ENCODE measurements around the gene JUNB. TPM values are rescaled to one million over a fixed set of nuclear protein-coding genes. Genes with fewer than 3 reads are reported as not detected.

JUNB gene
- total RNA-seq, 4 donors from 2014 or later = 99.3 to 614 (median 168) TPM

DNA sequence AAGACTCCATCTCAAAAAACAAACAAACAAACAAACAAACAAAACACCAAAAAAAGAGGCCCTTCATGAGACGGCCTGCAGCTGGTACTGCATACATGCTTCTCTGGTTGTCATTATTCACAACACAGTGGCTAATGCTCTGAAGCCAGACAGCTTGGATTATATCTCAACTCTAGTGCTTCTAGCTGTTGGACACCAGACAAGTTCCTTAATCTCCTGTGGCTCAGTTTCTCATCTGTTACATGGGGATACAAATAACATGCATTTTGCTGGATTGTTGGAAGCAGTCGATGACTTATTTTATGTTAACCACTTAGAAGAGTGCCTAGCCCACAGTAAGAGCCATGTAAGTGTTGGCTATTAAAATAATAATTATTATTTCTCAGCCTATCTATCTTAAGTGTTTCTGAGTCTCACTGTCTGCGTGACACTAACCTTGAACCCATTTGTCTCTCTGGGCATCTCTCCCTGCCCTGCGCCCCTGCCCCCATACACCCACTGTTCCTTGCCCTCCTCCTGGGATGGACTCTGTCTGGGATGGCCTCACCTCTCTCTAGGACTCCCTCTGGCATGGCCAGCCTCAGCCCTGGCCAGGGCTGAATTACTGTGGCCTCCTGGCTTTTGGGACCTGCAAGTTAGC lies 3.1 kb upstream of the JUNB start:
- H3K4me1 ChIP-seq = peaks cover 0 to 75% (median 47%) of the 10 kb centered on the region in 3 donors
- no peak for ATAC-seq
- peak overlapping the region in 1 of 2 donors; percentile 97 for H3K4me3 ChIP-seq
- H3K27ac ChIP-seq = peak overlapping the region; percentile 89 to 100 (median 98)
- WGBS, 2 donors (ENCODE audit: low coverage in 1 of 2) = 15 to 18% methylated on average over 4 of the region's 4 CpGs
- no peak for TF ChIP-seq POLR2A (IDR thresholded peaks at IDR 0.05)
- TF ChIP-seq, protein P1, sequence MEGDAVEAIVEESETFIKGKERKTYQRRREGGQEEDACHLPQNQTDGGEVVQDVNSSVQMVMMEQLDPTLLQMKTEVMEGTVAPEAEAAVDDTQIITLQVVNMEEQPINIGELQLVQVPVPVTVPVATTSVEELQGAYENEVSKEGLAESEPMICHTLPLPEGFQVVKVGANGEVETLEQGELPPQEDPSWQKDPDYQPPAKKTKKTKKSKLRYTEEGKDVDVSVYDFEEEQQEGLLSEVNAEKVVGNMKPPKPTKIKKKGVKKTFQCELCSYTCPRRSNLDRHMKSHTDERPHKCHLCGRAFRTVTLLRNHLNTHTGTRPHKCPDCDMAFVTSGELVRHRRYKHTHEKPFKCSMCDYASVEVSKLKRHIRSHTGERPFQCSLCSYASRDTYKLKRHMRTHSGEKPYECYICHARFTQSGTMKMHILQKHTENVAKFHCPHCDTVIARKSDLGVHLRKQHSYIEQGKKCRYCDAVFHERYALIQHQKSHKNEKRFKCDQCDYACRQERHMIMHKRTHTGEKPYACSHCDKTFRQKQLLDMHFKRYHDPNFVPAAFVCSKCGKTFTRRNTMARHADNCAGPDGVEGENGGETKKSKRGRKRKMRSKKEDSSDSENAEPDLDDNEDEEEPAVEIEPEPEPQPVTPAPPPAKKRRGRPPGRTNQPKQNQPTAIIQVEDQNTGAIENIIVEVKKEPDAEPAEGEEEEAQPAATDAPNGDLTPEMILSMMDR (IDR thresholded peaks at IDR 0.05) = no peak
- TF ChIP-seq EP300 (IDR thresholded peaks at IDR 0.05) = no peak
- TF ChIP-seq POLR2AphosphoS5 (IDR thresholded peaks at IDR 0.05) = no peak
- no peaks in the 10 kb centered on the region for H3K36me3 ChIP-seq
- no peaks in the 10 kb centered on the region for H3K9me3 ChIP-seq
- H3K27me3 ChIP-seq = no peaks in the 10 kb centered on the region

DNA sequence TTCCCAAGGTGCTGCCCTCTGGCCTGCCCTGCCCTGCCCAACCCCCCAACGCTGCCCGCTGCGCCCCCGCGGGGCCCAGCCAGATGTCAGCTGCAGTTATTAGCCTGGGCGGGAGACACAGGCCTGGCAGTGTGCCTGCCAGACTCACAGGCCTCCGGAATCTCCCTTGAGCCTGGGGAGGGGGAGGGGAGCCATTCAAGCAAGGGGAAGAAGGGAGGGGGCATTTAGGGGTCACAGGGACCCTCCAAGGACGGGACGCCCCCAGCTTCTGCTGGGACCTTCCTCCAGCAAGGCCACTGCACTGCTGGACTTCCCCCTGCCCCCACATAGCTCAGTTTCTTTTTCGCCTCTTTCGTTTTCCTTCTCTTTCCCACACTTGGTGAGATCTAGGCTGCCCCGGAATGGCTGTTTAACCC lies 2.6 kb upstream of the JUNB start:
- H3K4me3 ChIP-seq = peak overlapping the region; percentile 60 to 97
- H3K27me3 ChIP-seq = no peaks in the 10 kb centered on the region
- no peaks in the 10 kb centered on the region for H3K36me3 ChIP-seq
- ATAC-seq = no peak
- peaks cover 0 to 71% (median 42%) of the 10 kb centered on the region in 3 donors for H3K4me1 ChIP-seq
- peak overlapping the region; percentile 89 to 100 (median 98) for H3K27ac ChIP-seq
- WGBS, 2 donors (ENCODE audit: low coverage in 1 of 2) = no CpG with 5 or more reads among the region's 12 CpGs
- no peak for TF ChIP-seq POLR2A (IDR thresholded peaks at IDR 0.05)
- TF ChIP-seq POLR2AphosphoS5 (IDR thresholded peaks at IDR 0.05) = no peak
- TF ChIP-seq, protein P1 (IDR thresholded peaks at IDR 0.05) = no peak
- H3K9me3 ChIP-seq = no peaks in the 10 kb centered on the region

DNA sequence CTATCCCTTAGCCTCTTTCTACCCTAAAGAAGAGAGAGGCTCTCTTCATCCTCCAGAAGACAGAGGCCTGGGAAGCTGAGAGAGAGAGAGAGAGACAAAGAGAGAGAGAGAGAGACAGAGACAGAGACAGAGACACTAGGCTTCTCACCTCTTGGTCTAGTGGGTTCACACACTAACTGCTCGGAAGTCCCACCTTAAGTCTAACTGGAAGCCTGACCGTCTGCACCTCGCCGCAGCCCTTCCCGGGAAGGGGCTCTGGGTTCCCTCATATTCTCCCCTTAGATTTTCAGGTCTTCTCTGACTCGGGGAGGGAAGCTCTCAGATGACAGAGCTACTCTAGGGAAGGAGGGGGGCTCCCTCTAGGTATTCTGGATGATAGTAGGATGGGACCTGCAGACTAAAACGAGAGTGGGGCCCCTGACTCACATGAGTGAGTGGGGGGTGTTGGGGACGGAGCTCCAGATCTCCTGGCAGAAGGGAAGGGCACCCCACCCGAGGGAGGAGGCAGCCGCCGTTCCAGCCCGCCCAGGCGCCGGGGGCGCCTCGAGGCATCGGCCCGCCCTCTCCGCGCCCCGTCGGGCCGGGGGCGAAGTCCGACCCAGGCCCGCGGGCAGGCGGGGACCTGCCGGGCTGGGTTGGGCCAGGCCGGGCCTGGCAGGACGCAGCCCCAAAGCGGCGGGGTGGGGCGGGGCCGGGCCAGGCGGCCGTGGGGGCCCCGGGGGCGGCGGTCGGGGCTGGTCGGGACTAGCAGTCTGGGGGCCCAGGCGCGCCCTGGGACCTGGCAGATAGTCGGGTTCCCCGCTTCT lies 2.0 kb upstream of the JUNB start:
- Histone ChIP-seq H3K27me3 (no peaks in the 10 kb centered on the region), H3K27ac (peak overlapping the region; percentile 89 to 100 (median 98)), H3K36me3 (no peaks in the 10 kb centered on the region), H3K4me1 (peaks cover 0 to 71% (median 38%) of the 10 kb centered on the region in 3 donors), H3K9me3 (no peaks in the 10 kb centered on the region), H3K4me3 (peak overlapping the region; percentile 60 to 97)
- TF ChIP-seq POLR2AphosphoS5 (IDR thresholded peaks at IDR 0.05) (no peak), EP300 (IDR thresholded peaks at IDR 0.05) (no peak), POLR2A (IDR thresholded peaks at IDR 0.05) (no peak)
- TF ChIP-seq, protein P1 (IDR thresholded peaks at IDR 0.05) = no peak
- 0 to 5% methylated on average over 4 to 5 of the region's 46 CpGs for WGBS, 2 donors (ENCODE audit: low coverage in 1 of 2)
- ATAC-seq = no peak

DNA sequence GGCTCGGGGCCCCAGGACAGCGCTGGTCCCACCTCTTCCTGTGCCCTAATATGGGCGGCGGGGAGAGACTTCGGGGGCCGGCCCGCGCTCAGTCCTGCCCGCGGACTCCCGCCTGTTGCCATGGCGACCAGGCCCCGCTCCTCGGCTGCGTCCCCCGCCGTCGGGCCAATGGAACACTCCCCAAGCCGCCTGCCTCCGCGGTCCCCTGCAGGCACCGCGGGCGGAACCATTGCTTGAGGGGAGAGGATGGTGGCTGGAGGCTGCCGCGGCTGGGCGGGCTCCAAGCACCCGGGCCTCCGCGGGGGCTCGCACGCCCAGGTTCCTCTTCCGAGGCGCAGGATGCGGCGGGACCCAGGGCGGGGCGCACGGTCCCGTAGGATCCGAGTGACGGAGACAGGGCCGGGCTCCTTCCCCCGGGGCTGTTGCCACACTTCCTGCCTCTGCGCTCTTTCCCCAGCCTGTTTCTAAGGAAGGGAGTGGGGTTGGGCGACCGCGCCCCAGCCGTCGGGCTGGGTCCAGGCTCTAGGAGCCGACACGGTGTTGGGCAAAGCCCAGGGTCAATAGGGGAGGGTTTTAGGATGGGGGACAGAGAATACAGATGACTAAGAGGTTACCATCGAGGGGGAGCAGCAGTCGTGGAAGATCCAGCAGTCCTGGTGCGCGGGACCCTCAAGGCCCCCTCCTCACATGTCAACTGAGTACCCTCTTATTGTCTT lies 1.2 kb upstream of the JUNB start:
- peak overlapping the region; percentile 60 to 97 for H3K4me3 ChIP-seq
- peak; percentile 92 to 95 for TF ChIP-seq POLR2A (IDR thresholded peaks at IDR 0.05)
- TF ChIP-seq, protein P1 (IDR thresholded peaks at IDR 0.05) = no peak
- TF ChIP-seq POLR2AphosphoS5 (IDR thresholded peaks at IDR 0.05) = peak; percentile 99
- no peak for TF ChIP-seq EP300 (IDR thresholded peaks at IDR 0.05)
- WGBS, 2 donors (ENCODE audit: low coverage in 1 of 2) = 2 to 3% methylated on average over 8 to 11 of the region's 56 CpGs
- H3K27me3 ChIP-seq = no peaks in the 10 kb centered on the region
- peak; percentile 71 for ATAC-seq
- H3K4me1 ChIP-seq = peaks cover 0 to 71% (median 31%) of the 10 kb centered on the region in 3 donors
- no peaks in the 10 kb centered on the region for H3K36me3 ChIP-seq
- H3K9me3 ChIP-seq = no peaks in the 10 kb centered on the region
- H3K27ac ChIP-seq = peak overlapping the region; percentile 89 to 100 (median 98)

All from gastroesophageal sphincter (tissue), 4 donors.